GOT3 (cell line): ENCODE results near the gene MRPL10.

Experiments
- DNase-seq: peaks from one replicate; lab custom pipeline; 2025; ENCODE audit warnings: mixed read lengths; lab: John Stamatoyannopoulos, UW

The MRPL10 gene

GRCh38 chr17:47831003-47831933, at the start of gene MRPL10, which contains the start of gene LRRC46:
MRPL10 (minus strand) TSS chr17:47831541; CDS start chr17:47831511, 30 bp downstream.
LRRC46 (plus strand) TSS chr17:47831670; CDS start chr17:47831990, 320 bp downstream.
- peak; percentile 60 for DNase-seq

- no peak for DNase-seq
Observed at GRCh38 chr17:47879776-47880454, 48.6 kb upstream of the MRPL10 start.

GRCh38 chr17:47879028-47879585, 47.8 kb upstream of the MRPL10 start:
- DNase-seq: no peak

GRCh38 chr17:47878203-47879027, 47.1 kb upstream of the MRPL10 start:
- no peak for DNase-seq

GRCh38 chr17:47877368-47878034, 46.2 kb upstream of the MRPL10 start:
- DNase-seq: no peak

GRCh38 chr17:47875011-47875985, 44.0 kb upstream of the MRPL10 start:
- DNase-seq: no peak

GRCh38 chr17:47873200-47874090, 42.1 kb upstream of the MRPL10 start:
- DNase-seq: no peak

- no peak for DNase-seq
Observed at GRCh38 chr17:47872651-47873161, 41.4 kb upstream of the MRPL10 start.

GRCh38 chr17:47872019-47872650, 40.8 kb upstream of the MRPL10 start:
- no peak for DNase-seq

- no peak for DNase-seq
Observed at GRCh38 chr17:47871048-47871447, 39.7 kb upstream of the MRPL10 start.

GRCh38 chr17:47870056-47870455, 38.7 kb upstream of the MRPL10 start:
- DNase-seq: no peak

GRCh38 chr17:47869114-47869513, 37.8 kb upstream of the MRPL10 start:
- DNase-seq: no peak

GRCh38 chr17:47867813-47868533, 36.6 kb upstream of the MRPL10 start:
- DNase-seq: no peak

GRCh38 chr17:47866941-47867340, 35.6 kb upstream of the MRPL10 start:
- no peak for DNase-seq

- no peak for DNase-seq
Observed at GRCh38 chr17:47864791-47865216, 33.5 kb upstream of the MRPL10 start.

- DNase-seq: no peak
Observed at GRCh38 chr17:47862621-47863440, 31.5 kb upstream of the MRPL10 start.

- no peak for DNase-seq
Observed at GRCh38 chr17:47860386-47860785, 29.0 kb upstream of the MRPL10 start.
